Esophagus squamous epithelium (tissue), 5 donors: ENCODE results near the gene FSTL4. TPM values are rescaled to one million over a fixed set of nuclear protein-coding genes. Genes with fewer than 3 reads are reported as not detected.

ENCODE experiments used
- DNase-seq: peaks from one replicate; lab custom pipeline; 2025; lab: John Stamatoyannopoulos, UW
- H3K27ac ChIP-seq, 4 donors: fragments of 200-600 bp; sonication (generic); one replicate each; pipeline ENCODE4 v1.5.1; 2016 to 2019; ENCODE audit warnings: mild to moderate bottlenecking in 1 of 4
- H3K27me3 ChIP-seq, 4 donors: fragments of 200-600 bp; sonication (generic); 1 replicate in 3 of 4; 2 replicates in 1 of 4; pipeline versions ENCODE4 v1.5.1 to v1.6.0; 2017 to 2021; ENCODE audit warnings: antibody characterized with exemption in 1 of 4
- H3K36me3 ChIP-seq, 3 donors: fragments of 200-600 bp; sonication (generic); one replicate each; pipeline ENCODE4 v1.5.1; 2016 to 2019
- H3K4me1 ChIP-seq, 3 donors: fragments of 200-600 bp; sonication (generic); one replicate each; pipeline ENCODE4 v1.5.1; 2017 to 2019
- H3K4me3 ChIP-seq, 4 donors: fragments of 200-600 bp; sonication (generic); 1 replicate in 3 of 4; 2 replicates in 1 of 4; pipeline ENCODE4 v1.5.1; 2016 to 2019; ENCODE audit warnings: mild to moderate bottlenecking in 2 of 4, moderate library complexity in 1 of 4
- H3K9me3 ChIP-seq, 3 donors: fragments of 200-600 bp; sonication (generic); one replicate each; pipeline ENCODE4 v1.5.1; 2016 to 2019
- CTCF ChIP-seq, 6 experiments: fragments of 450-650 bp in 4 of 6; fragments of 200-600 bp in 2 of 6; sonication (generic) in 2 of 6; IDR thresholded peaks; one replicate each; pipeline ENCODE4 v1.5.1; 2016 to 2019; ENCODE audit warnings: antibody characterized with exemption in 6 of 6, mild to moderate bottlenecking in 4 of 6, moderate library complexity in 4 of 6
- POLR2A ChIP-seq, 4 donors: fragments of 450-650 bp; IDR thresholded peaks; one replicate each; pipeline ENCODE4 v1.6.1; 2017; ENCODE audit warnings: antibody characterized with exemption in 4 of 4, mild to moderate bottlenecking in 4 of 4, moderate library complexity in 3 of 4
- WGBS, 2 donors: methylation state at CpG; one replicate each; pipeline ENCODE4 v1.1.5; 2018; 5-methylcytosine and 5-hydroxymethylcytosine counted together
- intact Hi-C: fragments of 100-400 bp; cut with DNase I; formaldehyde crosslinking; loops from one replicate; pipeline ENCODE4 v1.15.0; 2022
- total RNA-seq, 4 donors: library from RNA; depleted of rRNA; stranded (reverse); fragments of >200 nt; gene quantifications; one replicate each; pipeline ENCODE4 v1.1.0, GENCODE V29; 2016
- donor health status: DM: yes; HTN: yes; CAD: no.

FSTL4 gene
- total RNA-seq, 4 donors from 2014 or later = 0.53 to 4.1 (median 1.4) TPM

- Histone ChIP-seq H3K9me3 (no peaks in the 10 kb centered on the region), H3K27me3 (no peaks in the 10 kb centered on the region), H3K27ac (no peak overlapping the region), H3K36me3 (no peaks in the 10 kb centered on the region), H3K4me1 (peaks cover 6 to 23% (median 7%) of the 10 kb centered on the region in 3 donors), H3K4me3 (no peak overlapping the region)
- TF ChIP-seq POLR2A (IDR thresholded peaks at IDR 0.05) = no peak
- no peak for TF ChIP-seq CTCF (IDR thresholded peaks at IDR 0.05)
- WGBS, 2 donors = 53 to 67% methylated on average over 3 to 4 of the region's 5 CpGs
- intact Hi-C loops = loop anchor here (10.0 kb wide), 1 partner anchor 444 kb away; no protein-coding TSS in a partner anchor
- DNase-seq = no peak
Observed at GRCh38 chr5:133420440-133421301, 191.7 kb downstream of the FSTL4 start.

DNA sequence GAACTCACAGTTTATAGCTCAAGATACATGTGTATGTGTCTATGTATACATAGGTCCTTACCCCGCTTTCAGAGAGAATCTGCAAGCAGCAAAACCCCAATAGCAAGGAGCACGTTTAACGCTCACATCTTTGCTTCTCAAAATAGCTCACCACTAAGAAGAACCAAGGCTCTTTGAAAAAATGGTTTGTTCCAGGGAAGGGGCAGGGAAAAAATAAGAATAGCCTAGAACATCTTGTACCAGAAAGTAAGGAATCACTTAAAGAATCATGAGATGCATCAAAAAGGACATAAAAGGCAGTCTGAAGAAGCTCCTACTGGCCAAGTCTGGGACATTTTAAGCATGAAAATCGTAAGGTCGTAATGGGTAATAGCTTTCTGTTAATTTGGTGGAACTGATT, 196.4 kb downstream of the FSTL4 start:
- Histone ChIP-seq H3K36me3 (no peaks in the 10 kb centered on the region), H3K9me3 (no peaks in the 10 kb centered on the region), H3K27ac (no peak overlapping the region), H3K4me3 (no peak overlapping the region), H3K27me3 (peaks cover 0 to 10% (median 0%) of the 10 kb centered on the region in 4 donors), H3K4me1 (no peaks in the 10 kb centered on the region)
- TF ChIP-seq POLR2A (IDR thresholded peaks at IDR 0.05) (no peak), CTCF (IDR thresholded peaks at IDR 0.05) (no peak)
- intact Hi-C loops = no loop called here
- no peak for DNase-seq
- WGBS, 2 donors = 87 to 90% methylated on average over 5 of the region's 5 CpGs

GRCh38 chr5:133415506-133415905, 196.8 kb downstream of the FSTL4 start:
- Histone ChIP-seq H3K36me3 (no peaks in the 10 kb centered on the region), H3K27ac (no peak overlapping the region), H3K4me3 (no peak overlapping the region), H3K4me1 (no peaks in the 10 kb centered on the region), H3K9me3 (no peaks in the 10 kb centered on the region), H3K27me3 (peaks cover 0 to 11% (median 0%) of the 10 kb centered on the region in 4 donors)
- TF ChIP-seq POLR2A (IDR thresholded peaks at IDR 0.05) (no peak), CTCF (IDR thresholded peaks at IDR 0.05) (no peak)
- WGBS, 2 donors = 89 to 90% methylated on average over 5 of the region's 5 CpGs
- no peak for DNase-seq
- intact Hi-C loops = no loop called here

DNA sequence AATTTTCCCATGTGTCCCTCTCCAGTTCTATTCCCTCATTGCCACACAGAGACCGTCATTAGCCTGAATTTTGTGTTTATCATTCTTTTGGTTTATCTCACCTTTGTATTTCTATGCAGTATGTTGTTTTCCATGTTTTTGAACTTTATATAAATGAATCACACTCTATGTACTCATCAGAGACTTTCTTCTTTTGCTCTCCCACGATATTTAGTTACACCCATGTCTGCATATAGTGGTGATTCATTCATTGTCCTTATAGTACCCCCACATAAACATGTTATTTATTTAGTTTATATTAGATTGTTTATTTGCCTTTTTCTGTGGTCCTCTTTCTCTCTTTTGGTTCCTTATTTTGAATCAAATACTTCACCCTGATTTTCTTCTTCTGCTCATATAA, 199.7 kb downstream of the FSTL4 start:
- no peak overlapping the region for H3K4me3 ChIP-seq
- intact Hi-C loops = no loop called here
- no peaks in the 10 kb centered on the region for H3K36me3 ChIP-seq
- H3K9me3 ChIP-seq = no peaks in the 10 kb centered on the region
- DNase-seq = no peak
- peaks cover 0 to 22% (median 0%) of the 10 kb centered on the region in 4 donors for H3K27me3 ChIP-seq
- H3K27ac ChIP-seq = no peak overlapping the region
- TF ChIP-seq CTCF (IDR thresholded peaks at IDR 0.05) (no peak), POLR2A (IDR thresholded peaks at IDR 0.05) (no peak)
- H3K4me1 ChIP-seq = no peaks in the 10 kb centered on the region
- WGBS, 2 donors = 63 to 68% methylated on average over 2 of the region's 2 CpGs

GRCh38 chr5:133410335-133410828, 202.0 kb downstream of the FSTL4 start:
- TF ChIP-seq CTCF (IDR thresholded peaks at IDR 0.05) = no peak
- no peak for TF ChIP-seq POLR2A (IDR thresholded peaks at IDR 0.05)
- intact Hi-C loops = no loop called here
- no peaks in the 10 kb centered on the region for H3K36me3 ChIP-seq
- H3K4me1 ChIP-seq = no peaks in the 10 kb centered on the region
- H3K4me3 ChIP-seq = no peak overlapping the region
- no peak overlapping the region for H3K27ac ChIP-seq
- H3K27me3 ChIP-seq = peaks cover 0 to 20% (median 0%) of the 10 kb centered on the region in 4 donors
- DNase-seq = no peak
- 85 to 91% methylated on average over 11 to 12 of the region's 12 CpGs for WGBS, 2 donors
- H3K9me3 ChIP-seq = no peaks in the 10 kb centered on the region
